Measurements from ENCODE around the gene ADARB1.

ADARB1 gene

DNA sequence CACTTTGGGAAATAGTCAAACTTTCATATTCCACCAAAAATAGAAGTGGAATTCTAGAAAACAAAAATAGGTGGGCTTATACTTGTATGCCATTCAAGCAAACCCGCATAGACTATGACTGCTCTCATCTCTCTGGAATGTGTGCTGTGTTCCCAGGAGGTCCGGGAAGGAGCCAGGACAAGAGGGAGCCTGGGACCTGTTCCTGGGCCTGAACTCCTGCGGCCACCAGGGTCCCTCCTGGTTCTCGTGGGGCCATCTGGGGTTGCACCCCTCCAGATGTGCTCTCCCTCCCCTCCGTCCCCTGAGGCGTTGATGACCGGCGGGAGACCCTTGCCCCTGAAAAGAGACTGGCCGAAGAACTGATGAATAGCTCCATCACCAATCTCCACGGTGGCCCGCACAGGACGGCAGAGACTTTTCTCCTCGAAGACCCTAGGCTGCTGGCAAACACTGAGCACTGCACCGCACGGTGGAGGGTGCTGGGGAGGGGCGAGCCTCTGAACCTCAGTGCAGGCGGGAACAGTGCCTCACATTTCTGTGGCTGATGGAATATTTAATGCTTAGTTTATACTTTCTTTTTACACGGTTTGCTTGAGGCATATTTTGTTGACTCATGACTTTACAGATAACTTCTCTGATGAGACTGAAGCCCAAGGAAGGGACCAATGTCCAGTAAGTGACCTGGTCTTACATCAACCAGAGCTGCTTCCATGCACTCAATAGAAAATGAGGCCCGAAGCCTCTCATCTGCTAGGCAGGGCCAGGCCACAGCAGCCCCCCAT is 9.6 kb upstream of the ADARB1 start:
- no peak for TF ChIP-seq CTCF (IDR thresholded peaks at IDR 0.05; ENCODE audit: borderline replicate concordance, insufficient read depth, low read depth, low read length)
- no peak overlapping the region for H3K4me3 ChIP-seq (ENCODE audit: low read depth, low read length)

DNA sequence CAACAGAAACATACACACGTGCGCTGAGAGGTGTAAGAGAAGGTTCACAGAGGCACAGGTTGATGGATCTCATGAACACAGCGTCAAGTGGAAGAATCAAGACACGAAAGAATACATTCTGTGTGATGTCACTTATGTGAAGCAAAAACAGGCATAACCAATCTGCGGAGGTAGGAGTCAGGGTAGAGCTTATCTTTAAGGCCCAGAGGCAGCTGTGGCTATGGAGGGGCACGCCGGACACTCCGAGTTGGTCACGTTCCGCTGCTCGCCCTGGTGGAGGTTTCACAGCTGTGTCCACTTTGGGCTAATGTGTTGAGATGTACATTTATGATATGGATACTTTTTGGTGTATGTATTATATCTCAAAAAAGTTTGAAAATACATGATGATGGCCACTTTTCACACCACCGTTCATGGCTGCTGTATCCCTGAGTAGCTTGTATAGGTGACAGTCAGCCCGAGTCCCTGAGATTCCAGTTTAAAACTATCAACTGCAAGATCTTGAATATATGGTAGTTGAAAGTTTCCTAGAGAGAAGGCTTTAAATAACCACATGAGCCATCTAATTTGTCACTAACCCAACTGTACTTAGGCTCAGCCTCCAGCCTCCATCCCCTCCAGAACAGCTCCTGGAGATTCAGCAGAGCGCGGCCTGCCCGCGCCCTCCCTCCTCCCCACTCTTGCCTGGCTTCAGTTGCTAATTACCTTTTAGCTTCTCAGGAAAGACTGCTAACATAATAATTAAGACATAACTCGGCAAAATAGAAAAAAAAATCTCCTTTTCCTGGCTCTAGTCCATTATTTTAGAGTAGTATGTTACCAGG is 6.7 kb upstream of the ADARB1 start:
- H3K4me3 ChIP-seq (ENCODE audit: low read depth, low read length) = no peak overlapping the region
- TF ChIP-seq CTCF (IDR thresholded peaks at IDR 0.05; ENCODE audit: borderline replicate concordance, insufficient read depth, low read depth, low read length) = no peak

- H3K4me3 ChIP-seq (ENCODE audit: low read depth, low read length) = no peak overlapping the region
- TF ChIP-seq CTCF (IDR thresholded peaks at IDR 0.05; ENCODE audit: borderline replicate concordance, insufficient read depth, low read depth, low read length) = no peak
These were observed 5.3 kb upstream of the ADARB1 start for GRCh38 chr21:45069085-45069484.

- TF ChIP-seq CTCF (IDR thresholded peaks at IDR 0.05; ENCODE audit: borderline replicate concordance, insufficient read depth, low read depth, low read length) = no peak
- H3K4me3 ChIP-seq (ENCODE audit: low read depth, low read length) = no peak overlapping the region
These were observed 4.7 kb upstream of the ADARB1 start for GRCh38 chr21:45069711-45070110.

- TF ChIP-seq CTCF (IDR thresholded peaks at IDR 0.05; ENCODE audit: borderline replicate concordance, insufficient read depth, low read depth, low read length) = no peak
These were observed 3.1 kb upstream of the ADARB1 start for GRCh38 chr21:45071078-45071873.

DNA sequence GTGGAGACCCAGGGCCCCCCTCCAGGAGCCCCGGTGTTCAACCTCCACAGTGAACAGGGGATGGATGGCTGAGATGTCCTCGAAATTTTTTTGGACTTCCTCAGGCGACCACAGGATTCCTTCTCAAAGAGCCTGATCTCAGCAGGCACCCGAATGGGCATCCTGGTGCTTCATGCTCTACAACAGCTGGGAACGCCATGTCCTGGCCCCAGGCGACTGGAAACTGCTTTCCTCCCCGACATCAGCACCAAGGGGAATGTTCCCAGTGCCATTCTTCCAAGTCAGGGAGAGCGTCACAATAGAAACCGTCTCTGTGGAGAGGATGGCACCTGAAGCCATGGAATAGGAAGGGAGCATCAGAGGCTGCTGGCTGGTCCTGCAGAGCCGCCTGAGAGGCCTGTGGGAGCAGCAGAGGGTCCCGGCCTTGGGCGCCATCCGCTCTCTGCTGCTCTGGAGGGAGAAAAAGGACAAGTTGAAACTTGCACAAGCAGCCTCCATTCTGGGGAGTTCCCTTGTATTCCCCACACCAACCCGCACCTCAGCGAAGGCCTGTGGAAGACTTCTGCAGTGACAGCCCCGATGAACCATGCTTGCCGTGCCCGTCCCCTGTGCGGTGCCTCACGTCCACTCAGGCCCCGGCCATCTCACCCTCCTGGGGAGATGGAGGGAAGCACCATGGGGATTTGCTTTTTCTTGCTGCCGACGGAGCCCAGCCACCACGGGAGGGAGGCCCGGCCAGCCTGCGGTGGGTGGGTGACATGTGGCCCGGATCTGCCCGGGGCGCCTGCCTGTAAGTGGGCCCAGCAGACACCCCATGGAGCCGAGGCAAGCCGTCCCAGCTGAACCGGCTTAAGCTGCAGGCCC is 2.3 kb upstream of the ADARB1 start:
- no peak overlapping the region for H3K4me3 ChIP-seq (ENCODE audit: low read depth, low read length)
- TF ChIP-seq CTCF (IDR thresholded peaks at IDR 0.05; ENCODE audit: borderline replicate concordance, insufficient read depth, low read depth, low read length) = no peak

More at GRCh38 chr21:45071078-45071873, 3.1 kb upstream of the ADARB1 start:
- H3K4me3 ChIP-seq (ENCODE audit: low read depth, low read length) = no peak overlapping the region

All from GM12875 (cell line).